Cardiac septum (tissue), 1 donor: ENCODE results near the gene GCNT2. TPM values are rescaled to one million over a fixed set of nuclear protein-coding genes. Genes with fewer than 3 reads are reported as not detected.
"Not testable (repeated sequence)": the region's sequence is repeated elsewhere in the genome, so short reads cannot be mapped to it uniquely, and the experiment has no call there.

ENCODE experiments used
- DNase-seq: peaks from one replicate; pipeline ENCODE4 v3.0.0-alpha.2; 2020; ENCODE audit warnings: low spot score
- intact Hi-C: fragments of 100-400 bp; cut with DNase I; formaldehyde crosslinking; loops from one replicate; pipeline ENCODE4 v1.14.0; 2022
- total RNA-seq: library from RNA; stranded (reverse); fragmentation: NEBNext Ultra II Directional; extraction: Animal tissue kit (Norgen Biotek cat#: 25700); gene quantifications from one replicate; pipeline ENCODE4 v1.2.1, GENCODE V29; 2021
- donor health status: DM: no; HTN: no; CAD: no.

The GCNT2 gene
- total RNA-seq, 1 donor from 2014 or later: 37.1 TPM

GRCh38 chr6:10510592-10511367 lies 10.4 kb upstream of the GCNT2 start:
- intact Hi-C loops: loop anchor here (1.0 to 5.0 kb wide), 4 partner anchors 47 to 184 kb away; partner anchors contain the start of genes C6orf52 and PAK1IP1
- DNase-seq: no peak

- intact Hi-C loops: loop anchor here (1.0 to 5.0 kb wide), 4 partner anchors 46 to 183 kb away; partner anchors contain the start of genes C6orf52 and PAK1IP1
- no peak for DNase-seq
Observed at GRCh38 chr6:10511477-10511876, 9.7 kb upstream of the GCNT2 start.

- intact Hi-C loops: loop anchor here (5.0 kb wide), 1 partner anchor 99 kb away; no protein-coding TSS in a partner anchor
- no peak for DNase-seq
Observed at GRCh38 chr6:10513544-10513943, 7.6 kb upstream of the GCNT2 start.

GRCh38 chr6:10514049-10514780 lies 6.9 kb upstream of the GCNT2 start:
- no peak for DNase-seq
- intact Hi-C loops: loop anchor here (5.0 kb wide), 1 partner anchor 98 kb away; no protein-coding TSS in a partner anchor

GRCh38 chr6:10516953-10517352 lies 4.2 kb upstream of the GCNT2 start:
- intact Hi-C loops: no loop called here
- DNase-seq: no peak

- DNase-seq: no peak
- intact Hi-C loops: no loop called here
Observed at GRCh38 chr6:10518557-10519407, 2.4 kb upstream of the GCNT2 start.

- intact Hi-C loops, DNase-seq: not testable (repeated sequence)
Observed at GRCh38 chr6:10519408-10519697, 1.8 kb upstream of the GCNT2 start.

- no peak for DNase-seq
Observed at GRCh38 chr6:10520468-10520867, 683 bp upstream of the GCNT2 start.

GRCh38 chr6:10522929-10523573 lies 1.9 kb downstream of the GCNT2 start:
- intact Hi-C loops: no loop called here
- no peak for DNase-seq

More at GRCh38 chr6:10520468-10520867, 683 bp upstream of the GCNT2 start:
- intact Hi-C loops: no loop called here

- intact Hi-C loops: no loop called here
Observed at GRCh38 chr6:10526156-10526555, 5.0 kb downstream of the GCNT2 start.

GRCh38 chr6:10528158-10528981 lies 7.2 kb downstream of the GCNT2 start:
- intact Hi-C loops: no loop called here
- no peak for DNase-seq

More at GRCh38 chr6:10526156-10526555, 5.0 kb downstream of the GCNT2 start:
- DNase-seq: no peak

GRCh38 chr6:10529231-10529801 lies 8.2 kb downstream of the GCNT2 start:
- no peak for DNase-seq
- intact Hi-C loops: no loop called here

GRCh38 chr6:10529828-10530374 lies 8.8 kb downstream of the GCNT2 start:
- DNase-seq, intact Hi-C loops: not testable (repeated sequence)

- intact Hi-C loops: no loop called here
- no peak for DNase-seq
Observed at GRCh38 chr6:10531503-10531902, 10.4 kb downstream of the GCNT2 start.

GRCh38 chr6:10531942-10532341 lies 10.8 kb downstream of the GCNT2 start:
- intact Hi-C loops: no loop called here
- no peak for DNase-seq

GRCh38 chr6:10532392-10532791 lies 11.2 kb downstream of the GCNT2 start:
- no peak for DNase-seq
- intact Hi-C loops: no loop called here

- intact Hi-C loops: no loop called here
Observed at GRCh38 chr6:10534419-10534762, 13.2 kb downstream of the GCNT2 start.

GRCh38 chr6:10535193-10535592 lies 14.0 kb downstream of the GCNT2 start:
- DNase-seq: no peak
- intact Hi-C loops: no loop called here

More at GRCh38 chr6:10534419-10534762, 13.2 kb downstream of the GCNT2 start:
- DNase-seq: no peak
